ENCODE measurements around the gene SLC16A13. TPM values are rescaled to one million over a fixed set of nuclear protein-coding genes. Genes with fewer than 3 reads are reported as not detected.

SLC16A13 gene
- polyA plus RNA-seq, 12 donors = 0.86 to 2.9 (median 1.2) TPM; not detected in 2

DNA sequence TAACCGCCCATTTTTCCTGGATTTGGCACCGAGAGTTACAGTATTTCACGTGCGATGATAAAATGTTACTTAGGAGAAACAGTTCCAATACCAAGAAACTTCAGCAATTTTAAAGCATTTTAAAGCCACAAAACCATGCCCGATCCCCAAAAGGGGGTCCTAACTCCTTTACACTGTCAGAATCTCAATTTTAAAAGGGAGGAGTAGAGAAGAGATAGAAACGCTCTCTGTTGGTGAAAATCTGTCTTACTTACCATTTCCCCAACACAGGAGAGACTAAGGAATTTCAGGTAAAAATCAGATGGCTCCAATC is 23.9 kb upstream of the SLC16A13 start:
- DNase-seq = no peak

DNA sequence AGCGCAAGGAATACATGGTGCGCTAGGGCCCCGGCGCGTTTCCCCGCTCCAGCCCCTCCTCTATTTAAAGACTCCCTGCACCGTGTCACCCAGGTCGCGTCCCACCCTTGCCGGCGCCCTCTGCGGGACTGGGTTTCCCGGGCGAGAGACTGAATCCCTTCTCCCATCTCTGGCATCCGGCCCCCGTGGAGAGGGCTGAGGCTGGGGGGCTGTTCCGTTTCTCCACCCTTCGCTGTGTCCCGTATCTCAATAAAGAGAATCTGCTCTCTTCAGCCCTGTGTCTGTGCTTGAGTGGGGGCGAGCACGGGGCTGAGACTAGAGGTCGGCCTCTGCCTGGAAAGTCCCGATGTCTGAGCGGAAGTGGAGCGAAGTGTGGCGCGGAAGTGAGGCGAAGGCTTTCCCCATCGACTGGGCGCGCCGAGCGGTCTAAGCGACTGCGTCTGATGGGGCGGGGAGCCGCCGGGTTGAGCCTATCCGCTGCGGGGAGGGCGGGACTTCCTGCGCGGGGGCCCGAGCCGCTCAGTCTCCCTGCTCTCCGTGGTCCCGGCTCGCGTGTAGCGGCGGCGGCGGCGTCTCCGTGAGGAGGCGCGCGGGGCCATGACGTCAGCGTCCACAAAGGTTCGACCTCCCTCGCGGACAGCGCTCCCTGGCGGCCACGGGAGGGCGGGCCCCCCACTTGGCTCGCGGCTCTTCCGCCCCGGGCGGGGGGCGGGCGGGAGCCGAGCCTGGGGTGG is 21.4 kb upstream of the SLC16A13 start:
- peak; percentile 95 for DNase-seq

DNA sequence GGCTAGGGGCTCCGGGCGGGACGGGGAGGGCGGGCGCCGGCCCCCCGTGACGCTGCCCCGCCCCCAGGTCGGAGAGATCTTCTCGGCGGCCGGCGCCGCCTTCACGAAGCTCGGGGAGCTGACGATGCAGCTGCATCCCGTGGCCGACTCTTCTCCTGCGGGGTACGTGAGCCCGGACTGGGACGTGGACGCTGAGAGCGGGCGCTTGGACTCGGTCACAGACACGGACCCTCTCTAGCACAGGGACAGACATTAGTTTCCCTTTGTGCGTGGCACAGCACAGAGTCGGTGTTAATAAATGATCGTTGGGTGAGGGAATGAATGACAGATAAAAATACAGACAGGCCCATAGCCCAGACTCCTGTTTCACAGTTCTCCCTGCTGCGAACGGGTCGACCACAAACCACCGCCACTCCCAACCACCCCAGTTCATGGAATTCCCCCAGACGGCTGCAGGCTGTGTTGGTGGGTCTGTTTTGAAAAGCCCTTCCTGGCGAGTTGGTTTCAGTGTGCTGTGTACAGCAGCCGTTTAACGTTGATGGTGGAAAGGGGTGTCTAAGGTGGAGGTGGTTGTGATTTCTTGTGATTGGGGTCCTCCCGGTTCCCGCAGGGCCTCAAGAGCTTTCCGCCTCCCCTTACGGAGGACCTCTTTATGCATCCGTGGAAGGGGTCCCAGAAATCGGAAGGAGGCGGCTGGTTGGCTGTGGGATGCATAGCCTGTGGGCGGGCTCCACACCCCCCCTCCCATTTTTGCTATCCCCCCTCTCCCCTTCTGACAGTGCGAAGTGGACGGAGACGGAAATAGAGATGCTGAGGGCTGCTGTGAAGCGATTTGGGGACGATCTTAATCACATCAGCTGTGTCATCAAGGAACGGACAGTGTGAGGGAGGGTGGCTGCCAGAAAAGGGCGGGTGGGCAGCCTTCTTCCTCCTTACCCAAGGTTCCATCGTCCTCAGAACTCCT is 20.5 kb upstream of the SLC16A13 start:
- no peak for DNase-seq

DNA sequence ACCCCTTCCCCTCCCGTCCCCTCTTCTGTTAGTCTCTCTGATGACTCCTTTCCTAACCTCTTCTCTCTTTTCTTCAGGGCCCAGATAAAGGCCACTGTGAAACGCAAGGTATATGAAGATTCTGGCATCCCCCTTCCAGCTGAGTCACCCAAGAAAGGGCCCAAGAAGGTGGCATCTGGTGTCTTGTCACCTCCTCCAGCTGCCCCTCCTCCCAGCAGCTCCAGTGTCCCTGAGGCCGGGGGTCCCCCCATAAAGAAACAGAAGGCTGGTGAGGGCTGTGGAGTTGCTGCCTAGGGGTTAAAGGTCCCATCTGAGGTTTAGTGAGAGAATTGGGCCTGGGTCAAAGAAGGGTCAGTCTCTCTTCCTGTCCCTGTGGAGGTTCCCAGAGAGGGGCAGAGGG is 19.4 kb upstream of the SLC16A13 start:
- no peak for DNase-seq

DNA sequence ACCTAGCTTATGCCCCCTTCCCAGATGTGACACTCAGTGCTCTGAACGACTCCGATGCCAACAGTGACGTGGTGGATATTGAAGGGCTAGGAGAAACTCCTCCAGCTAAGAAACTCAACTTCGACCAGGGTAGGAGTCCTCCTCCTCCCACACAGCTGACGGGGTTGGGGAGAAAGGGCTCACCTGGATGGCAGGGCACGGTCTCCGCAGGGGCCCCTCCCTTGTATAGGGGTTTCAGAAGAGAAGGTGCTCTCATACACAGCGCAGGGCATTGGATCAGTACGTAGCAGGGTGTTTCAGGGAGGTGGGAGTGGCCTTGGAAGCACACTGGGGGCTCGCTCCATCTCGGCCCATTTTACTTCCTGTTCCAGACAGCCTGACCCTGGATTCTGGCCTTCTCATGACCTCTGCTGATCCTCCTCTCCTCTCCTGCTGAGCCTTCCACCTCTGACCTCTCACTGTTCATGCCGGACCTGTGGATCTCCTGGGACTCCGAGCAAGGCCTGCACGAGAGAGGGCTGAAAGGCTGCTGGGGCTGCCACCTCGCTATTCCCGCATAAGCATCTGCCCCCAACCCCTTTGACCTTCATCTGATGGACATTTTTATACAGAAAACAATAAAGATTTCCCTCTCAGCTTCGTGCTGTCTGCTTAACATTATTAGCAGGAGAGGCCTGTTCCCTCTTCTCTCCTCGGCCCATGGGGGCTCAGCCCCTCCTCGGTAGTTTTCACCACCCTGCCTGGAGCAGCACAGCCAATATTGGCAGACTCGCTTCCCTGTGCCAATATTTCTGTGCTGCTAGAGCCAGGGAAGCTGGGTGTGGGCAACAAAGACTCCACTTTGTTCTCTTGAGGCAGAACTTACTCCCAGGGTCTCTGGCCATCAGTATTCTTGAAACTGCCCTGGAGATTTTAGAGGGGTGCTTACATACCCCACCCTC is 18.7 kb upstream of the SLC16A13 start:
- DNase-seq = no peak

DNA sequence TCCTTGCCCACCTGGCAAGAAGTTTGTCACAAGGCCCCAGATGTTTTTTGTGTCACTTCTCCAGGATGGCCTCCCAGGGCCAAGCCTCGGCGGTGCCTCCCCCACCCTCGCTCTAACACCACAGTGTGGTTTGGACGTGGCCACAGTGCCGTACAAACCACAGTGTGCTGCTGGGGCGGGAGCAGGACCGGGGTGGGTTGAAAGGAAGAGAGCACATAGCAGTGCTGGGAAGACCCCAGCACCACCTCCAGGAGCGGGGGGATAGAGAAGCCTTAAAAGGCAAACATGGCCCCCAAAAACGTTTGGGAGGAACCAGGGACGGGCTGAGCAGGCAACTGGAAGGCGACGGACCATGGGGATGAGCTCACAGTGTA is 18.0 kb upstream of the SLC16A13 start:
- no peak for DNase-seq

DNA sequence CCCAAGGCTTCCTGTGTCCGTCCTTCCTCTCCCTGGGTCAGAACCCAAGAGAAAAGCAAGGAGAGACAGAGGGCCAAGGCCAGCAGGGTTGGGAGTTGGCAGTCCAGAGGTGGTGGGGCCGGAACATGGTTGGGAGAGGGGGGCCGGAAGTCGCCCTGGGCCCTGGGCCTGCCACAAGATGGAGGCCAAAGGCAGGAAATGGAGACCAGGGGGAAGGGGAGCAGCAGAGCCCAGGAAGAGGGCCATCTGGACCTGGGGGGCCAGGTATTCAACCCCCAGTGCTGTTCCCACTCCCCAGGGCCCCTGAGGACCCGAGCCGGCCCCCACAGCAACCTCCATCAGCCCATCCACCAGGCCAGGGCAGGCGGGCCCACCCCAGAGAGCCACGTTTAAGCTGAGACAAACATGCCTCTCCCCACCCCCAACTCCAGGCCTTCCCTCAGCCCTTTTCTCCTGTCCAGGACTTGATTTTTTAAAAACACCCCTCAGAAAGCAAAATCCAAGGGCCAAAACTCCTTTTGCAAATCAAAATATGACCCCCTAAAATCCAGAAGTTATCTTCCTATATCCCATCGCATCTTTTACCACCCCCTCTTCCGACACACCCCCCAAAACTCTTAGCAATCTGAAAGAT is 17.4 kb upstream of the SLC16A13 start:
- DNase-seq = no peak

DNA sequence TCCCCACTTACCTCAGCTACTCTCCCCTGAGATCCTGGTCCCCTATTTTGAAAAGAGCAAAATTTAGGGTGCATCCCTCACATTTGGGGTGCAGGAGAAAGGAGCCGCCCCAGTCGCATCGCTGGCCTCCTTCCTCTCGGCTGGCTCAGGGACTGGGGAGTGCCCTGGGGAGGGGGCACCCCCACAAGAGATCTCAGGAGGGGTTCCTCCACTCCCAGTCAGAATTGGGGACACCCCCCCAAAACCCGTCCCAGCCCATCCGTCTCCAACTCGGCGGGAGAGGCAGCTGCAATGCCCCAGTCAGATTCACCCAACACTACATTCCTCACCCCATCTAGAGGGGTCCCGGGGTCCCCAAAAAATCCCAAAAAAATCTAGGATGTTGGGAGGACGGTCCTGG is 16.4 kb upstream of the SLC16A13 start:
- DNase-seq = no peak

DNA sequence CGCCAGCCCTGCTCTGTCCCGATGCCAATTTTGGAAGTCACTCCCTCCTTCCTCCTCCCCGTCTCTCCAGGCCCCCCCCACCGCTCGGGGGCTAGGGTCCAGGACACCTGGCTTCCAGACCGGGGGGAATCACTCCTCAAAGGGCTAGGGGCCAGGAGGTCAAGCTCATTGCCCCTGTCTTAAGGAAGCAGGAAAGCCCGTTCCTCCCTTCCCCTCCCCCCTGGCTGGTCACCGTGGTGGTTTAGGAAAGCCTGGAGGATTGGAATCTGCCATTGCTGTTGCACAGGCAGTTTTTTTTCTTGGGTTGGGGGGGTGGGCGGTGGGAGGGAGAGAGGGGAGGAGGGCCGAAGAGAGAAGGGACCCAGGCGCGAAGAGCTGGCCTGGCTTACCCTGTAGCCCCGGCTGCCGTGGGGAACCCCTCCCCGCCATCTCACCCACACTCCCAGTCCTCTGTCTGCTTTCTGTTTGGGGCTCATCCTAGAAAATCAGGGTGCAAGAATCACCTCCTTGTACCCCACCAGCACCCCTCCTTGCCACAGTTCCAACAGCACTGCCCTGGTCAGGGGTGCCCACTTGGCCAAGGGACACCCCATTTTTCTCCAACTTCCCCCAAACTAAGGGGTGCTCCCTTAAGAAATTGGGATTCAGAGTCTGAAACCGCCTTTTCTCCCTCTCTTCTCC is 15.8 kb upstream of the SLC16A13 start:
- DNase-seq = peak; percentile 79

DNA sequence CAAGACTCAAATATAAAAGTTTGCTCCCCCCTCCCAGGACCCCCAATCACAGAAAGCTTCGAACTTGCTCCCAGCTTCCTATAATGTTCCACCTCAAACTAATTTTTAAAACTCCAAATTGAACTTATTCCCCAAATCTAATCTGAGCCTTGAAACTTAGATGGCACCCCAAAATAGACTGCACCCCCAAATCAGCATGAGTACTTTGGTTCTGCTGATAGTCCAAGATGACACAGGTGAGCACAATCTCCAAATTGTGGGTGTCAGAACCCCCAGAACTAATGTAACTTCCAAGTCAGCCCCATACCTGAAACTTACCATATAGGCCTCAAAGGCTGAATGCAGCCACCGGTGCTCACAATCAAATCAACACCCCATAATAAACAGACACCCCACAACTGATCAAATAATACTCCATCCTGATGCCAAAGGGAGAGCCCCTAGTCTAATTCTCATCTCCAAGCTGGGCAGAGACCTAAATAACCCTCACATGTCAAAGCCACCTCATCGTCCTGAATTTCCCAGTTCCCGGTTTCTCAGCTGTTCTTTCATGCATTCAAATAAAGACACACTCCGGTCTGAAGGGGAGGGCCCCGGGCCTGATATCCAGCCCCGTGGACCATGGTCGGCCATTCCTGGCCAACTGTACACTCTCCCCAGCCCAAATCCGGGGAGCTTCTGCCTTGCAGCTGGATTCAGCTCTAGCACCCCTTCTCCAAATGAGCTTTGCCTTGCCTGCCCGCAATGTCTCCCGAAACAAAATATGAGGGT is 14.7 kb upstream of the SLC16A13 start:
- no peak for DNase-seq

DNA sequence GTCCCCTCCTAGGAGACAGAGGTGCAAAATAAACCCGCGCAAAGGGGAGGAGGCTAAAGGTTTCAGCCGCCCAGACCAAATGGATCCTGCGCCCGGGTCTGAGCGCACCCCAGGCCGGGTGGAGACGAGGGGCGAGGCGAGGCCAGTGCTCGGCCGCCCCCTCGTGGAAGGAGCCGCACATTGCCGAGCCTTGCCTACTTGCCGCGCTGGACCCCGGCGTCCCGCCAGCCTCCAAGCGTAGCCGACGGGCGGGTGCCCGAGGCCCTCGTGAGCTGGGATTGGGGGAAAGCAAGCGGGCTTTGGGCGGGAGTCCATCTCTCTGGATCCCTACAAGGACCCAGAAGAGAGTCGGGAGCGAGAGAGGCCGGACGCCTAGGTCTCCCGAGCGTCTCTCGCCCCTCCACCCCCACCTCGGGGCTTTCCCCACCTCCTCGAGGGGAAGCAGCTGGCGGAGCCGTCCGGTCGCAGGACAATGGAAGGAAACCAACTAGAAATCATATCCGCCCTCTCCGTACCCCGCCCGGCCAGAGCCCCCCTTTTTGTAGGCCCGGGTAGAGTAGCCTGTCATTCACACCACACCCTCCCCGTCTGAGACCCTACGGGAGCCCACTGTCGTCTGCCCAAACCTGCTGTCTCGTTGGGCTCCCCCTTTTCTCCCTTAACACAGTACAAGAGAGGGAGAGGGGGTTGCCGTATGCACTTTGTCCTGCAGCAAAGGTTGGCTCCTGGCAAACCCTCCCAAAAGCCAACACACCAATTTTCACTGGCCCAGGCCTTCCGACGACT is 13.6 kb upstream of the SLC16A13 start:
- DNase-seq = peak; percentile 75

DNA sequence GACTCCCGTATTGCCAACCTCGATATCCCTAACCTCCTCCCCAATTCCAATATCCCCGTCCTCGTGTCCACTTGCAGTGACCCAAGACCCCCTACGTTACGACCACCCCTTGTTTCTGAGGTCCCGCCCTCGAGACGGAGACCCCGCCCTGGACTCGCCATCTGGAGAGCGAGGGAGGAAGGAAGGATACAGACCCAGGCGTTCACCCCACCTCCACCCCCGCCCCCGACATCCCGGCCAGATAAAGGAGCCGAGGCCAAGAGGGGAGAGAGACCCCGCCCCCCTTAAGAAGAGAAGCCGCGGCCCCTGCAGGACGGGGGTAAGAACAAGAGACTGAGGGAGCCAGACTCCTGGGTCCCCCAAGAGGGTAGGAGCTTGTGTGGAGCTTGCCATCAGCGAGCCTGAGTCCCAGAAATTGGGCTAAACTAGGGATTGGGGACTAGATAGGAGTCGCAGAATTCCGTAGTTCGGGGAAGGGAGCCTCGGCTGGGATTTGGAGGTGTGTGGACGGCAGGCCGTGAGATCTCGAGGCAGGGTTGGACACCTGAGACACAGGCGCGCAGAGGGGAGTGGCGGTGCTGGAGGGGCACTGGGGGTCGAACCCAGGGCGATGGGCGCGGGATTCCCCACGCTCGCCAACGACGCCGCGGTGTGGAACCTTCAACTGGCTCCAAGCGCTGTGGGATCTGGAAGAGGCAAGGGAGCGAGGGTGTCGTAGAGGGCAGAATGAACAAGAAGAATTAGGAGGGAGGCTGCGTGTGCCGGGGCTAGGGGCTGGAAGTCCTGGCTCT is 12.8 kb upstream of the SLC16A13 start, which contains the start of gene BCL6B:
Gene BCL6B (plus strand): TSS at position 270 of the 791 bp plus-strand sequence. CDS start 622 bp downstream, outside the sequence.
- no peak for DNase-seq

DNA sequence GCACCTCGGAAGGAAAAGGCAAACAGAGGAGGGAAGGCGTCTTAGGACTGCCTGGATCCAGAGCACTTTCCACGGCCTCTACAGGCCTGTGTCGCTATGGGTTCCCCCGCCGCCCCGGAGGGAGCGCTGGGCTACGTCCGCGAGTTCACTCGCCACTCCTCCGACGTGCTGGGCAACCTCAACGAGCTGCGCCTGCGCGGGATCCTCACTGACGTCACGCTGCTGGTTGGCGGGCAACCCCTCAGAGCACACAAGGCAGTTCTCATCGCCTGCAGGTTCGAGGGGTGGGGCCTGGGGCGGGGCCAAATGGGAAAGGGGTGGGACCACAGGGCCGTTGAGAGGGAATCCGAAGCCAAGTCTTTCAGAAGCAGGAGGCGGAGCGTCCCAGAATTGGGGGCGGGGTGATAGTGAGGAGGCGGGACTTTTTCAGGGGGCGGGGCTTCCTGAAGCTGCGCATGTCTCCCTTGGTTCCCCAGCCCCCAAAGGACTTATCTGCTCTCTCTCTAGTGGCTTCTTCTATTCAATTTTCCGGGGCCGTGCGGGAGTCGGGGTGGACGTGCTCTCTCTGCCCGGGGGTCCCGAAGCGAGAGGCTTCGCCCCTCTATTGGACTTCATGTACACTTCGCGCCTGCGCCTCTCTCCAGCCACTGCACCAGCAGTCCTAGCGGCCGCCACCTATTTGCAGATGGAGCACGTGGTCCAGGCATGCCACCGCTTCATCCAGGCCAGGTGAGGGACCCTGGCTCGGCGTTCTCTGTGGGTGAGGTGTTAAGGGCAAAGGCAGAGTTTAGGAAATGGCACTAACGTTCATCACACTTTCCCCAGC is 12.0 kb upstream of the SLC16A13 start:
- DNase-seq = peak; percentile 72

DNA sequence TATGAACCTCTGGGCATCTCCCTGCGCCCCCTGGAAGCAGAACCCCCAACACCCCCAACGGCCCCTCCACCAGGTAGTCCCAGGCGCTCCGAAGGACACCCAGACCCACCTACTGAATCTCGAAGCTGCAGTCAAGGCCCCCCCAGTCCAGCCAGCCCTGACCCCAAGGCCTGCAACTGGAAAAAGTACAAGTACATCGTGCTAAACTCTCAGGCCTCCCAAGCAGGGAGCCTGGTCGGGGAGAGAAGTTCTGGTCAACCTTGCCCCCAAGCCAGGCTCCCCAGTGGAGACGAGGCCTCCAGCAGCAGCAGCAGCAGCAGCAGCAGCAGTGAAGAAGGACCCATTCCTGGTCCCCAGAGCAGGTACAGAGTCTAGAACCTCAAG is 11.4 kb upstream of the SLC16A13 start:
- DNase-seq = no peak

DNA sequence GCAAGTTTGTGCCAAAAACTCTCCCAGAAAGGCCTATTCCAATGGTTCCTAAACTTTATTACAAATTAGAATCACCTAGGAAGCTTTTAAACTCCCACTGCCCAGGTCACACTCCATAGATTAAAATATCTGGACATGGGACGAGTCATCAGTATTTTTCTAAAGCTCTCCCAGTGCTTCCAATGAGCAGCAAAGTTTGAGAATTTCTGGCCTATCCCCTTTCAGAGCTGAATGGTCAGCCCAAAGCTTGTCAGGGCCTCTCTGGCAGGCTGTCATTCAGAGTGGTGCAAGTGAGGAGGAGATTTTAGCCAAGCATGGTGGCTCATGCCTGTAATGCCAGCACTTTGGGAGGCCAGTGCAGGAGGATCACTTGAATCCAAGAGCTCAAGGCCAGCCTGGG is 10.6 kb upstream of the SLC16A13 start:
- DNase-seq = no peak

DNA sequence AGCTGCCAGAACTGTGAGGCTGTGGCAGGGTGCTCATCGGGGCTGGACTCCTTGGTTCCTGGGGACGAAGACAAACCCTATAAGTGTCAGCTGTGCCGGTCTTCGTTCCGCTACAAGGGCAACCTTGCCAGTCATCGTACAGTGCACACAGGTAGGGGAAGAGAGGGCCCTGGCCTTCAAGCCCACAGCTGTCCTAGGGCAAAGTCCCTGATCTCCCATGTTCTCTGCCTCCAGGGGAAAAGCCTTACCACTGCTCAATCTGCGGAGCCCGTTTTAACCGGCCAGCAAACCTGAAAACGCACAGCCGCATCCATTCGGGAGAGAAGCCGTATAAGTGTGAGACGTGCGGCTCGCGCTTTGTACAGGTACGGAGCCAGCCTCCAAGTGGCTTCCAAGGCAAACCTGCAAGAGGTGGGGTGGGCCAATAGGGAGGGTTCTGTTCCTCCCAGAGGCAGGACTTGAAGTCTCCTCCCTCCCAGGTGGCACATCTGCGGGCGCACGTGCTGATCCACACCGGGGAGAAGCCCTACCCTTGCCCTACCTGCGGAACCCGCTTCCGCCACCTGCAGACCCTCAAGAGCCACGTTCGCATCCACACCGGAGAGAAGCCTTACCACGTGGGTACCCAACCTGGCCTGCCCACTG is 9.2 kb upstream of the SLC16A13 start:
- no peak for DNase-seq

DNA sequence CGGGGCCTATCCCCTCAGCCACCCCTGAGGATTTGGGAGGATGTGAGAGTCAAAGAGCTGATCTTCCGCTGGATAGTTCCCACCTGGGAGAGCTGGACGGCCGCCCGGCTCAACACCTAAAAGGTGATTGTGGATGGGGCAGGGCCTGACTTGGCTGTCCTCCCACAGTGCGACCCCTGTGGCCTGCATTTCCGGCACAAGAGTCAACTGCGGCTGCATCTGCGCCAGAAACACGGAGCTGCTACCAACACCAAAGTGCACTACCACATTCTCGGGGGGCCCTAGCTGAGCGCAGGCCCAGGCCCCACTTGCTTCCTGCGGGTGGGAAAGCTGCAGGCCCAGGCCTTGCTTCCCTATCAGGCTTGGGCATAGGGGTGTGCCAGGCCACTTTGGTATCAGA is 8.5 kb upstream of the SLC16A13 start:
- no peak for DNase-seq

Measured in muscle of arm (tissue), 12 donors.